Measurements from ENCODE around the gene SCN4A.
A peak's percentile ranks its signal among the peaks of the same experiment; 100 is the strongest.
"Not testable (repeated sequence)": the region's sequence is repeated elsewhere in the genome, so short reads cannot be mapped to it uniquely, and the experiment has no call there.

Gene SCN4A

GRCh38 chr17:63911041-63911635 is 61.6 kb downstream of the SCN4A start, which contains the start of gene CSHL1:
Gene CSHL1, minus strand, starts transcription at chr17:63911258. Its CDS starts 62 bp downstream, at chr17:63911196.
- DNase-seq = no peak

GRCh38 chr17:63910096-63910495 is 62.6 kb downstream of the SCN4A start:
- DNase-seq = no peak

DNA sequence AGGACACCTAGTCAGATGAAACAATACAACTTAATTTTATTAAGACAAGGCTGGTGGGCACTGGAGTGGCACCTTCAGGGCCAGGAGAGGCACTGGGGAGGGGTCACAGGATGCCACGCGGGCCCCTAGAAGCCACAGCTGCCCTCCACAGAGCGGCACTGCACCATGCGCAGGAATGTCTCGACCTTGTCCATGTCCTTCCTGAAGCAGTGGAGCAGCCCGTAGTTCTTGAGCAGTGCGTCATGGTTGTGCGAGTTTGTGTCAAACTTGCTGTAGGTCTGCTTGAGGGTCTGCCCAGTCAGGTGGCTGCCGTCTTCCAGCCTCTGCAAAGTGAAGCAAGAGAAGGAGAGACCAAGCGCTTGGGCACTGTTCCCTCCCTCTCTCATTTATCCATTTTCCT is 63.1 kb downstream of the SCN4A start:
- not testable (repeated sequence) for DNase-seq

- DNase-seq = peak in 1 of 2 donors; percentile 37
Observed at GRCh38 chr17:63907161-63907778, 65.4 kb downstream of the SCN4A start.

GRCh38 chr17:63904796-63905195 is 67.9 kb downstream of the SCN4A start:
- DNase-seq = not testable (repeated sequence)

DNA sequence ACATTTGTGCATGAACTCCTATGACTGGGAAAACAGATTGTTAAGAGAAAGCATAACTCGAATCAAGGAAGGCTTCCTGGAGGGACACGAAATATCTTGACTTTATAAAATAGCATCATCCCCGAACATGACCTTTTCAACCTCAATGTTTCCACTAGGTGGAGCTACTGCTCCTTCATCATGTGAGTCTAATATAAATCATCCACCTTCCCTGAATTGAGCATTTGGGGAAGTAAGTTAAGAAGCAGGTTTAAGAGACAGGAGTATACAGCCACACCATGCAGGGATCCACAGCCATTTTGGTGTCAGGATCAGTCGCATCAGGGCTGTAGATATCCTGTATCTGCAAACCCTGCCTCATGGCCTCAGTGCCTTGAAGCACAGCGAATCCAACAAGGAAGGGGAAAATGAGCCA is 68.9 kb downstream of the SCN4A start:
- DNase-seq = not testable (repeated sequence)

- not testable (repeated sequence) for DNase-seq
Observed at GRCh38 chr17:63901971-63902370, 70.7 kb downstream of the SCN4A start.

DNA sequence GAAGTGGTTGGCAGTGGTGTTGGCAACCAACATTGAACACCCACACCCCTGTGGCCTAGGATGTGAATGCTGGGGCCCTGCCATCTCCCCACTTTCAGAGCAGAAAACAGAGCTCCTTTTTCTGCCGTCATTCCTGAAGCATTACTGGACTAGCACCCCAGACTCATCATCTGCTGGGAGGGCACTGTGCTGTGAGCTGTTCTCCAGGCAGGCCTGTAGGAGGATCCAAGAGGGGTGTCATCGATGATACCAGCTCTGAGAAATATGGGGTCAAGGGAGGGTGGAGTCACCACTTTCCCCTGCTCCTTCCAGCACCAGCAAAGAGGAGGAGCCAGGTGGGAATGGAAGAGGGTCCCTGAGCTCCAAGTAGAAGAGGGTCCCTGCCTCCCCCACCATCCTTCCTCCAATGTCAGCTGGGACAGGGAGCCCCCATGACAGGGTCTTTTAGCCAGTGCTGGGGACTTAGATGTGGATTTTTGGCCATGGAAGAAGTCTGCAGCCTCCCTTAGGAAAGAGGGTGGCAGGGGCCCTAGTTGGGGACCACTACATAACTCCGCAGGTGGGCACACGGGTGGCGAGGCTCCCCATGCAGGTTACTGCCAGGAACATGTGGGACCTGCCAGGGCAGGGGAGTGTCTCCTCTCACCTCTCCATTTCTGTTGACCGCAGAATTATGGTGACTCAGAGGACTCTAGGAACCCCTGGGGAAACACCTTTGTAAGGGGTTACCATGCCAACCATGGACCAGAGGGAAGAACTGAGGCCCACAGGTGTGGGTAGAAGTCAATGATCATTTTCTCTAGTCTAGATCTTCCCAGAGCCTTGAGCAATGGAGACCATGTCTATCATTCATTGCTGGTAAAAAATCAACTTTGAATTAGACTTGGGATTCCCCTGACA is 73.6 kb downstream of the SCN4A start:
- peak; percentile 26 to 40 for DNase-seq

- DNase-seq = not testable (repeated sequence)
Observed at GRCh38 chr17:63896524-63897354, 76.0 kb downstream of the SCN4A start, which contains the start of gene CSH1. Gene CSH1, minus strand, starts transcription at chr17:63896574. Its CDS starts 63 bp downstream, at chr17:63896511.

DNA sequence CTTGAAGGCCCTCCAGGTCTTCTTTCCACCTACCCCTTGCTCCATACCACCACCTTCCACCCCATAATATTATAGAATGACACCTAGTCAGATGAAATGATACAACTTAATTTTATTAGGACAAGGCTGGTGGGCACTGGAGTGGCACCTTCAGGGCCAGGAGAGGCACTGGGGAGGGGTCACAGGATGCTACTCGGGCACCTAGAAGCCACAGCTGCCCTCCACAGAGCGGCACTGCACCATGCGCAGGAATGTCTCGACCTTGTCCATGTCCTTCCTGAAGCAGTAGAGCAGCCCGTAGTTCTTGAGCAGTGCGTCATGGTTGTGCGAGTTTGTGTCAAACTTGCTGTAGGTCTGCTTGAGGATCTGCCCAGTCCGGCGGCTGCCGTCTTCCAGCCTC is 77.9 kb downstream of the SCN4A start:
- DNase-seq = not testable (repeated sequence)

- DNase-seq = not testable (repeated sequence)
Observed at GRCh38 chr17:63894021-63894420, 78.7 kb downstream of the SCN4A start.

GRCh38 chr17:63892316-63893037 is 80.2 kb downstream of the SCN4A start:
- not testable (repeated sequence) for DNase-seq

DNA sequence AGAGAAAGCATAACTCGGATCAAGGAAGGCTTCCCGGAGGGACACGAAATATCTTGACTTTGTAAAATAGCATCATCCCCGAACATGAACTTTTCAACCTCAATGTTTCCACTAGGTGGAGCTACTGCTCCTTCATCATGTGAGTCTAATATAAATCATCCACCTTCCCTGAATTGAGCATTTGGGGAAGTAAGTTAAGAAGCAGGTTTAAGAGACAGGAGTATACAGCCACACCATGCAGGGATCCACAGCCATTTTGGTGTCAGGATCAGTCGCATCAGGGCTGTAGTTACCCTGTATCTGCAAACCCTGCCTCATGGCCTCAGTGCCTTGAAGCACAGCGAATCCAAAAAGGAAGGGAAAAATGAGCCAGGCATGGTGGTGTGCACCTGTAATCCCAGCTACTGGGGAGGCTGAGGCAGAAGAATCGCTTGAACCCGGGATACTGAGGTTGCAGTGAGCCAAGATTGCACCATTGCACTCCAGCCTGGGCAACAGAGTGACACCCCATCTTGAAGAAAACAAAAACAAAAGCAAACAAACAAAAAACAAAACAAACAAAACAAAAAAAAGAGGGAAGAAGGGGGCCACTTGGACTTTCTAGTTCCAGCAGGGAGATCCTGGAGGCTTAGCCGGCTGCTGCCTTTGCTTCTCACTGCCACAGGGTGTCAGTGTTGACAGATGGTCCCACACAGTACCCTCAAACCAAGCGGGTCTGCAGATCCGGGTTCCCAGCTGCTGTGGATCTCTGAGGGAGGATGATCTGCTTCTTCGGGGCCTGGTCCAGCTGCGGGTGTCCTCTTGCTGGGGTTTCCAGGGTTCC is 83.5 kb downstream of the SCN4A start:
- not testable (repeated sequence) for DNase-seq

All from stimulated activated CD4-positive, alpha-beta T cell treated with anti-CD3 and anti-CD28 coated beads, Interleukin-2, amount 100 ng/mL, for 48 hours (primary cell).